ENCODE measurements around the gene BRSK1.

Gene BRSK1

DNA sequence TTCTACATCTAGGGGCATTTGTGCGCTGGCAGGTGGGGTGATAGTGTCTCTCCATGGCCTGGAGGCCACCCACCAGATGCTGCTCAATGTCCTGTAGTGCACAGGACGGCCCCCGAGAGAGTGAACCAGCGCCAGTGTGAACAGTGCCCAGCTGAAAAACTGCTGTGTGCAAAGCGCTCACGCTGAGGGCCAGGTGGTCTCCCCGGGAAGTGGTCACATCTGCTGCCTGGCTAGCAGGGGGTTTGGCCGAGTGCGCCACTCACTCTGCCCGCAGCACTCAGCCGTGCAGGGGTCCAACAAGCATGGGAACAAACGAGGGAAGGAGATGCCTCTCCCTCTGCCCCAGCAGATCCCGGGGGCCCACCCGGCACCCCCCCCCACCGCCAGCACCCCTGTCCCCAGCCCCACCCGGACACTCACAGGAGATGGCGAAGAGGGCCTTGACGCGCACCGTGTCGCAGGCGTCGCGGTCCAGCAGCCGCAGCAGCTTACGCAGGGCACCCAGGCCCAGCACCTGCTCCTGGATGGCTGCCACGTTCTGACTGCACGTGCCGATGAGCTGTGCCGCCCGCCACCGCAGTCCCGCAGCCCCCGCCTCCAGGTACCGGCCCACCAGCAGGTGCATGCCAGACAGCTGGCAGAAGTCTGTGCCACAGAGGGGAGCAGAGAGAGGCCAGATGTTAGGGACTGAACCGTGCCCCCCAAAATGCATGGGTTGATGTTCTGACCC lies 9.7 kb upstream of the BRSK1 start:
- no peak for DNase-seq (ENCODE audit: low read depth)

DNA sequence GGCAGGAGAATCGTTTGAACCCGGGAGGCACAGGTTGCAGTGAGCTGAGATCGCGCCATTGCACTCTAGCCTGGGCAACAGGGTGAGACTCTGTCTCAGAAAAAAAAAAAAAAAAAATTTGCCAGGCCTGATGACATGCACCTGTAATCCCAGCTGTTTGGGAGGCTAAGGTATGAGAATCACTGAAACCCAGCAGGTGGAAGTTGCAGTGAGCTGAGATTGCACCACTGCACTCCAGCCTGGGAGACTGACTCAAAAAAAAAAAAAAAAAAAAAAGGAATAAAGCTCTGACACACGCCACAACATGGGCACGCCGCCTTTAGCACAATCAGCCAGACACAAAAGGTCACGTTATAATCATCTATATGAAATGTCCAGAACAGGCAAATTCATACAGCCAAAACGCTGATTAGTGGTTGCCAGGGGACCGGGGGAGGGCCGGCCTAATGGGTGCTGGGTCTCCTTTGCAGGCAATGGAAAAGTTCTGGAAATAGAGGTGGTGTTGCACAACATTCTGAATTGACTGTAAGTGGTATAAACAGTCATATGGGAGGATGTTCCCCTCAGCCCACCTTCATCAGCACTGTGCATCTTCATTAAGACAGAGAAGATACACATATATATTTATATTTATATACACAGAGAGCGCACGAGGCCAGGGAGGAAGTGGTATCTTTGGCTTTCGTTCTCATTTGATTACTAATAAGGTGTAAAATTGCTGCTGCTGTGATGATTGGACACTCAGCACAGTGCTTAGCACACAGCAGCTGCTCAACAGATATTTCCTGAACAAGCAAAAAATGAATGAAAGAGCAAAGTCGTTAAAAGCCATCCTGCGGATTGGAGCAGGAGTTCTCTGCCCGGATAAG lies 7.7 kb upstream of the BRSK1 start:
- no peak for DNase-seq (ENCODE audit: low read depth)

DNA sequence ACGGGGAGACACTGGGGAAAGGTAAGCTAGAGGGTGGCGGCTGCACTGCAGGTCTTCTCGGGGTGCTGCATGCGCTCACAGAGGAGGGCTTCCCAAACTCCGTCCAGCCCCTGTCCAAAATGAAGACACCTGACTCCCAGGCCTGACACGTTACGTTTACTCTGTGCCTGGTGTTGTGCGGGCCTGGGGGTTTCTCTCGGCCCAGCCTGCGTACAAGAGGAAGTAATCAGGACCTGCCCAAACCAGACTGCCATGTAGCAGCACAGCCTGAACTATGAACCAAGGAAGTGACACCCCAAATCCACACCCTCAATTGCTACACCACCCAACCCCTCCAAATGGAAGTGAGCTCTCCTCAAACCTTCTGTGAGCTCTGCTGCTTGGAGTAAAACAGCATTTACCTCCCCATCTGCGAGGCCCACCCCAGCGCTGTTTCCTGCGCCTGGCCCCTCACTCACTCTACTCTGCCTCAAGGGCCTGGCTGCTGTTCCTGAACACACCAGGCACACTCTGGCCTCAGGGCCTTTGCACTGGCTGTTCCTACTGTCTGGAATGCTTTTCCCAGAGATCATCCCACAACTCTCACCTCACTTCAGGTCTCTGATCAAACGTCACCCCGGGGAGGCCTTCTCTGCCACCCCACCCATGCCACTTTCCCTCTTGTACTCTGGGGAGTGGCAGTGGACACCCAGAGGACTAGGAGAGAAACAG lies 6.9 kb upstream of the BRSK1 start:
- DNase-seq (ENCODE audit: low read depth) = no peak

DNA sequence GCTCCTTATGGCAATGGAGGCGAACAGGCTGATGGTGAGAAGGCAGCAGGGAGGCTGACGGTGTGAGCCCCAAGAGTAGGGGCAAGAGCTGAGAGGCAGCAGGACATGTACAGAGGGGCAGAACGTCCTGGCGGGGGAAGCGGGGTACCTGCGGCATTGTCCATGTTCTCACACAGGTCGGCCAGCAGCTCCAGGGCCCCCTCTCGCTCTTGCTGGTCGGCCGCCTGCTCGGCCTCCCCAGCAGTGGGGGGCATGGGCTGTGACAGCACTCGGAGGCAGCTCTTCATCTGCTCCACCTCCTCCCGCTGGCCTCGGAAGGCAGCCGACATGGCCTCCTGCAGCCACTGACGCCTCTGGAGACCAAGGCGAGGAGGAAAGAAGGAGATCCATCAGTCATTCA lies 6.3 kb upstream of the BRSK1 start:
- no peak for DNase-seq (ENCODE audit: low read depth)

DNA sequence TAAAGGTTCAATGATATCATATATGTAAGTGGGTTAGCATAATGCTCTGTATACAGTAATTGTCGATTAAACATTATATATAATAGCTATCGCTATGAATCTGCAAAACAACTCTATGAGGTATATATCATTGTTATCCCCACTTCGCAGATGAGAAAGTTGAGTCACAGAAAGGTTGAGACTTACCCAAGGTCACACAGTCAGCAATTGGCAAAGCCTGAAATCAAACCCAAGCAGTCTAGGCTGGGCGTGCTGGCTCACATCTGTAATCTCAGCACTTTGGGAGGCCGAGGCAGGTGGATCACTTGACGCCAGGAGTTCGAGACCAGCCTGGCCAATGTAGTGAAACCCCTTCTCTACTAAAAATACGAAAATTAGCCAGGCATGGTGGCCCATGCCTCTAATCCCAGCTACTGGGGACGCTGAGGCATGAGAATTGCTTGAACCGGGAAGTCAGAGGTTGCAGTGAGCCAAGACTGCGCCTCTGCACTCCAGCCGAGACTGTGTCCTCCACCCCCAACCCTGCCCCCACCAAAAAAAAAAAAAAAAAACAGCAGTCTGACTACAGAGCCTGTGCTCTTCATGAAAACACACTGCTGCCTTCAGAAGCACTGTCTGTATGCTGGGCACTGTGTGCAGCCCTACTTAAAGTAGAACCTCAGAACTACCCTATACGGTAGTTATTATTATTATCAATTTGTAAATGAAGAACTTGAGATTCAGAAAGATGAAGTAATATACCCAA lies 5.2 kb upstream of the BRSK1 start:
- no peak for DNase-seq (ENCODE audit: low read depth)

DNA sequence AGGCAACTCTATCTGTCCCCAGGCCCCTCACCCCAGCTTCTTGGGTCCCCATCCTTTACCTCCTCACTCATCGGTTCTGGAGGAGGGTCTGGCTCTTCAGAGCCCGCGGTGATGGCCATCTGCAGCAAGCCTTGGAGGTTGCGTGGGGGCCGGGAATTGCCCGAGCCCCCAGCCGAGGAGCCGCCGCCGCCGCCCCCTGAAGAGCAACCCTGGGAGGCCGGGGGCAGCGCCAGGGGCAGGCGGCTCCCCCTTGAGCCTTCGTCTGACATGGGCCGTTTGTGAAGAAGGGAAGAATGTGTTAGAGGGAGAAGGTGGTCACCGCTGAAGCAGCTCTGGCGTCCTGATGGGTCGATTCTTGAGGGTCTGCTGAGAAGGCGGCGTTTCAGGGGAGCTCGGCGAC lies 4.5 kb upstream of the BRSK1 start:
- no peak for DNase-seq (ENCODE audit: low read depth)

DNA sequence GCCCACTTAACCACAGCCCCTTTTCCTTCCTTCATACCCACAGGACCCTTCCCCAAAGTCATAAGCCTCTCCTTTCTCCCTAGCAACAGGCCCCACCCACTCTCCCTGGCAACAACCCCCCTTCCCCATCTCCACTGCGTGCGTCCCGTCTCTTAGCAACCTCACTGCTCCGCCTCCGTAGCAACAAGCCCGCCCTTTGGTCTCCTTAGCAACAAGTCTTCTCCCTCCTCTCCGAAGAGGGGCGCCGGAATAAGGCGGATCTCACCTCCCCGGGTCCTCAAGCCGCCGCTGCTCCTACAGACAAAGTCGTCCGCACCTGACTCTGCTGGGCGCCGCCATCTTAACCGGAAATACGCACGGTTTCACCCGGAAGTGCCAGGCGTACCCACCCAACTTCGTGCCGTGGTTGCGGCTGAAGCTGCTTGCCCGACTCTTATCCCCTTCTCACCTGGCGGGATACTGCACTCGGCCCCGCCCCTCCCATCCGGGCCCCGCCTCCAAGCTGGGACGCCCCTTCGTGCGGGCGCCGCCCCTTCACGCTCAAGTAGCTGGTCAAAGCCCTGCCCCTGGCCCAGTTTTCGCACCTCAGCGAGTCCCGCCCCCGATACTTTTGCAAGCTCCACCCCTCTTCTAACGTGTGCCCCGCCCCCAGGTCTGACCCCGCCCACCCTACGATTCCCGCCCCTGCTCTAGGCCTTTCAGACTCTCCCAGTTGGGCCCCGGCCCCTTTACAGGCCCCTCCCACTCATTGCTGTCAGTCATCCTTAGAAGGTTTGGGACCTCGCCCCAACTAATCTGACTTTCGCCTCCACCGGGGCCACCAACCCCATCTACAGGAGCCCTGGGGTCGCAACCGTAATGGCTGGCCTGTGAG lies 3.8 kb upstream of the BRSK1 start, which contains the start of gene HSPBP1:
Gene HSPBP1, minus strand, starts transcription at position 341 of the 874 bp plus-strand sequence. CDS start 502 bp downstream, outside the sequence.
- DNase-seq (ENCODE audit: low read depth) = peak; percentile 60

DNA sequence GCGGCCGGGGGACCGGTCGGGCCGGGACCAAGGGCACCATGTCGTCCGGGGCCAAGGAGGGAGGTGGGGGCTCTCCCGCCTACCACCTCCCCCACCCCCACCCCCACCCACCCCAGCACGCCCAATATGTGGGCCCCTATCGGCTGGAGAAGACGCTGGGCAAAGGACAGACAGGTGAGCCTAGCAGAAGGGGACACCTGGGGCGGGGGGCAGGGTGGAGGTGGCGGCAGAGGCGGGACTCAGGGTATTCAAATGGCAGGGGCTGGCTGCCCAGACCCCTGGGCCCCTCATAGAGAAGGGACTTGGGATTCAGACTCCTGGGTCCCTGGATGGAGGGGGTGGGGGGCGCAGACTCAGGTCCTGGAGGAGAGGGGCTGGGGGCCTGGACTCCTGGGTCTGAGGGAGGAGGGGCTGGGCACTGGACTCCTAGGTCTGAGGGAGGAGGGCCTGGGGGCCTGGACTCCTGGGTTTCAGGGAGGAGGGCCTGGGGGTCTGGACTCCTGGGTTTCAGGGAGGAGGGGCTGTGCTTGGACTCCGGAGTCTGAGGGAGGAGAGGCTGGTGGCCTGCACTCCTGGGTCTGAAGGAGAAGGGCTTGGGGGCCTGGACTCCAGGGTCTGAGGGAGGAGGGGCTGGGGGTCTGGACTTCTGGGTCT lies 735 bp downstream of the BRSK1 start:
- no peak for DNase-seq (ENCODE audit: low read depth)

DNA sequence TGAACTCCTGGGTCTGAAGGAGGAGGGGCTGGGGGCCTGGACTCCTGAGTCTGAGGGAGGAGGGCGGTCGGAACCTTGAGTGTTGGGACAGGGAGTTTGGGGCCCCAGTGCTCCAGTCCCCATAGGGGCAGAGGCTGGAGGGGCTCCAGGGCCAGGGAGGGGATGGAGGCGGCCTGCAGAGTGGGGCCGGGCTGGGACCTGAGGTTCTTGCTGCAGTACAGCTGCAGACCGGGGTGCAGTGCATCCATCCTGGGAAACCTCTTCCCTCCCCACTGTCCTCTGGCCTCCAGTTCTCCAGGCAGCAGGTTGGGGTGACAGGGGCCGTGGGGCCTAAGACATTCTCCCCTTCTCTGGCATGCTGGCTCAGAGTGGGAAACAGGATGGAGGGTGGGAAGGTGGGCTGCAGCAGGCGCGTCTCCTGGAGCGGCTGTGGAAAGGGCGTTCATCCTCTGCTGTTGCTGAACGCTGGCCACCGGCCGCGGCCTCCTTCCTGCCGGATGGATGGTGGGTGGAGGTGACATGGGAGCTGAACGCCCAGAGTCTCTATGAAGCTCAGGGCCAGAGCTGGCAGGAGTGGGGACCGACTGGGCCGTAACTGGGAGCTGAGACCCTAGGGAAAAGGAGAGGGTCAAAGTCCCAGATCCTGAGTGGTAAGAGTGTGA lies 1.6 kb downstream of the BRSK1 start:
- DNase-seq (ENCODE audit: low read depth) = no peak

DNA sequence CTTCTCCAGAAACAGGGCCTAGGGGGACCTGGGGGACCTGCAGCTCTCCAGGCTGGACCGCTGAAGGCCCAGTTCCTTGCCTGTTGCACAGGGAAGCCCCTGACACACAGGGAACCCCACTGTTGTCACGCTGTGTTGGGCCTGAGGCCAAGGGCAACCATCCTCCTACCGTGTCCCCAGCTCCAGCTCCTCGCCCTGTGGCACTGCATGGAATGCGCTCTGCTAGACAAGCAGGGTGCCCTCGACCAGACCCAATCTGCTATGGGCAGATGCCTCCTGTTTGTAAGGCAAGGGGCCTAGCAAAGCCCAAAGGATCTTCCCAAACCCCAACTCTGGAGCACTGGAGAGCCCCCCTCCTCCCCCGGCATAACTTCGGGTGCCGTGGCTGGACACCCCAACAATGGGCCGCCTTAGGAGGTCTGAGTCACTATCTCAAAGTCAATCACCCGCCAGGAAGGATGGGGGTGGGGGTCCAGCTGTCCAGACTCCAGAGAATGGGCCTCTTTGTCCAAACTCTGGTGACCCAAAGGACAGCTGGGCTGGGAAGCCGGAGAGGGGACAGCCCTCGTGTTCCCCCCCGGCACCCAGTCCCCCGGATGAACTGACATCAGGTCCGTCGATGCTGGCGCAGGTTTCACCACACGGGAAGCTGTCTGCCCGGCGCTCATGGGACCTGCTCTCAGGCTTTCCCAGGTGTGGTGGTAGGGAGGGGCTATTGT lies 3.7 kb downstream of the BRSK1 start:
- no peak for DNase-seq (ENCODE audit: low read depth)

DNA sequence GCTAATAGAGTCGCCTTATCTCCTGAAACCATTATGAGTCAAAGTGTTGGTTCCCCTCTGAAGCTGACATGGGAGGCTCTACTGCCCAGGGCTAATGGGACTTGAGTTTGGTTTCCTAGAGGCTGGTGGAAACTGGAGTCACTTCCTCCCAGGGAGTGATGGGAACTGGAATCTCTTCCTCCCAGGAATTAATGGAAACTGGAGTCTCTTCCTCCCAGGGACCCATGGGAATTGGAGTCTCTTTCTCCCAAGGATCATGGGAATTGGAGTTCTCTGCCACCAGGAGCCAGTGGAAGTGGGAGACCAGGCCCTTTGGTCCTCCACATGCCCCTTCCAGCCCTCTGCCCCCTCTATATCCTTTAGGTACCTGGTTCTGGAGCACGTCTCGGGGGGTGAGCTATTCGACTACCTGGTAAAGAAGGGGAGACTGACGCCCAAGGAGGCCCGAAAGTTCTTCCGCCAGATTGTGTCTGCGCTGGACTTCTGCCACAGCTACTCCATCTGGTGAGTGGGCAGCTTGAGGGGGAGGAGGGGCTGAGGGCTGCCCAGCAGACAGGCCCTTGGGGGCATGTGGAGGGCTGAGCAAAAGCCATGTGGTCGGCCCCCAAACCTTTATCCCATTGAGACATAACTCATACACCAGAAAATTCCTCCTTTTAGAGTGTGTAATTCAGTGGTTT lies 5.5 kb downstream of the BRSK1 start:
- DNase-seq (ENCODE audit: low read depth) = no peak

DNA sequence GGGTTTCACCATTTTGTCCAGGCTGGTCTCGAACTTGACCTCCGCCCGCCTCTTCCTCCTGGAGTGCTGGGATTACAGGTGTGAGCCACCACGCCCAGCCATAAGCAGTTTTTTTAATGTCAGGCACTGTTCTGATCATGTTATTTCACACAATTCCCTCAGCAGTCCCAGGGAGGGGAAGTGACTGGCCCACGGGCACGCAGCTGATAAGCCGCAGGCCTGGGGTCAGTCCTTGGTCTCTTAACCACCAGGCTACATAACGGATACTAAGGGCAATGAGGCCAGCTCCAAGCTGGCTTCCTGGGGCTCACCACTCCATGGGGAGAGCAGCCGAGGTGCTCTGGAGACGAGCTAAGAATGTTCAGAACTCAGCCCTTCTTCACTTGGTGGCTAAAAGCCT lies 13.5 kb downstream of the BRSK1 start:
- DNase-seq (ENCODE audit: low read depth) = no peak

DNA sequence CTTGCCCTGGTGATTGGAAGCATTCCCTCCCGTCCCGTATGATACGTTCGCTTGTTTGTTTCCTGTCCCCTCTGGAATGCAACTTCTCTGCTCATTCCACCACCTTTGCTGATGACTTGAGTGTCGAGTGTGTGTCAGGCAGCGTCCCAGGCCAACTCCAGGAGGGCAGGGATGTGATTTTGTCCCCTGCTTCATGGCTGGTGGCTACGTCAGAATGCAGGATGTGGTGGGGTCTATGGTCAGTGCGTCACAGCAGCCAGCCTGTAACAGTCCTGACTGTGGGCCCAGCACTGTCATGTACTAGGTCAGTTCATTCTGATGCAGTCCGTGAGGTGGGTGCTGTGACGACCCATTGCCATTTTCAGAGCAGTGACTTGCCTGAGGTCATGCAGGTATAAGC lies 16.2 kb downstream of the BRSK1 start:
- DNase-seq (ENCODE audit: low read depth) = no peak

DNA sequence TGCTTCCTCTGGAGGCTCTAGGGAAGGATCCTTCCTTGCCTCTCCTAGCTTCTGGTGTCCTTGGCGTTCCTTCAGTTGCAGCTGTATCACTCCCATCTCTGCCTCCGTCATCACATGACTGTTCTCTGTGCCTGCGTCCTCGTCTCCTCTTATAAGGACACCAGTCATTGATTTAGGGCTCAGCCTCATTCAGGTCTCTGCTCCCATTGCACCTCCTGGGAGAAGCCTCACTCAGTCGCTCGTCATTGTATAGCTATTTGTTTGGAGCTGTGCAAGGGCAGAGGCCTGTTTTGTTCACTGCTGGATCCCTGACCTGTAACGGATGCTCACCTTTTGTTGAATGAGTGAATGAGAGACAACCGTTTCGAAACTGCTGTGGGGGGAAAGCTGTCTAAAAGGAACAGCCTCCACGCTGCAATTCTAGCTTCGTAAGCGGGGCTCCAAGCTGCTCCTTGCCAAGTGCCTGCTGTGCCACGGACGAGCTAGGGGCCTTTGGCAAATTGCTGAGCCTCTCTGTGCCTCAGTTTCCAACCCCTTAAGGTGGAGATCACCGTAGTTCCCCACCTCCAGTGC lies 17.2 kb downstream of the BRSK1 start:
- DNase-seq (ENCODE audit: low read depth) = no peak

DNA sequence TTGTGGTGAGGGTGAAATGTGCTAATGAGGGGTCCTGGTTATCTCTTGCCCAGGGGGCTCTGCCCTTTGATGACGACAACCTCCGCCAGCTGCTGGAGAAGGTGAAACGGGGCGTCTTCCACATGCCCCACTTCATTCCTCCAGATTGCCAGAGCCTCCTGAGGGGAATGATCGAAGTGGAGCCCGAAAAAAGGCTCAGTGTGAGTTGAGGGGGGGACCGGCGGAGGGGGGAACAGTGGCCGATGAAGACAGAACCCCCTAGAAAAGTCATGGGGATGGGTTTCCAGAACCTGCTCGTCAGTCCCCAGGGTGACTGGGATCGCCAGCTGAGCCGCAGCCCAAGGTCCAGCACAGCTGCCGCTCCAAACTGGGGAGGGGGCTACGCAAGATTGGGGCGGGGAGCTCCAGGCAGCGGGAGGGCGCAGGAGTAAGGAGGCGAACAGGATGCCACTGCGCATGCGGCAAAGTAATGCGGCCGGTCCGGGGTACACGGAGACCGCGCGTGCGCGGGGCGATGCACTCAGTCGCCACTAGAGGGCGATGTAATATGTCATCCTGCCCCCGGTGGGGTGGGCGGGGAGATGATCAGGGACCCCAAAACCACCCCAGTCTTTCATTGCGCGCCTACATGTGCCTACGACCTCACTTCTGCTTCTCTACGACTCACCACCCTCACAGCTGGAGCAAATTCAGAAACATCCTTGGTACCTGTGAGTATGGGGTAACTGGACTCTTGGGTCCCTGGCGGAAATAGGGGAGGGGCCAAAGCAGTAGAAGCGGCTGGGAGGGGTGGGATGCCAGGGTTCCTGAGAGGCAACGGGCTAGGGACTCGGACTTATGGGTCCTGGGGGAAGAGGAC lies 17.9 kb downstream of the BRSK1 start:
- DNase-seq (ENCODE audit: low read depth) = no peak

DNA sequence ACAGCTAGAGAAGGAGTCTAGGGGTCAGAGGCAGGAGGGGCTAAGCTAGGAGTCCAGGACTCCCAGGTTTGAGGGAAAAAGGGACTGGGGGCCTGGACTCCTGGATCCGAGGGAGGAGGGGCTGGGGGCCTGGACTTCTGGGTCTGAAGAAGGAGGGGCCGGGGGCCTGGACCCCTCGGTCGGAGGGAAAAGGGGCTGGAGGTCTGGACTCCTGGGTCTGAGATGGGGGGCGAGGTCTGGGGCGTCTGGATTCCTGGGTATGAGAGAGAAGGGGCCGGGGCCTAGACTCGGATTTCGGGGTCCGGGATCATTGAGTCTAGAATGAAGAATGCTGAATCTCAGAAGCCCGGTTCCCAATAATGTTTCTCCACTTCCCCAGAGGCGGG lies 18.5 kb downstream of the BRSK1 start:
- no peak for DNase-seq (ENCODE audit: low read depth)

DNA sequence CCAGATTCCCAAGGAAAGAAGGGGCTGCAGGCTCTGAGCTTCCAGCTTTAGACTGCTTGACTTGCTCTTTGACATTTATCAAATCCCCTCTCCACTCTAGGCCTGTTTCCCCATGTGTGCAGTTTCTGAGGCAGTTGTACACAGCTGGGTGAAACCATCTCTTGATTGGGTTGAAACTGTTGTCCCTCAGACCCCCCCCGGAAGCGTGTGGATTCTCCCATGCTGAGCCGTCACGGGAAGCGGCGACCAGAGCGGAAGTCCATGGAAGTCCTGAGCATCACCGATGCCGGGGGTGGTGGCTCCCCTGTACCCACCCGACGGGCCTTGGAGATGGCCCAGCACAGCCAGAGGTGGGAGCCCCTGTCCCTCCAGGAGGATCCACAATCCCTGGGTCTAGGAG lies 19.7 kb downstream of the BRSK1 start:
- DNase-seq (ENCODE audit: low read depth) = no peak

Data from non-pigmented ciliary epithelial cell (primary cell).